GM12873 (cell line): Measurements from ENCODE around the gene ERC2.

Experiments used
- CTCF ChIP-seq: IDR thresholded peaks from 2 replicates; pipeline ENCODE4 v1.5.1; 2012; ENCODE audit warnings: low read depth, mild to moderate bottlenecking, moderate library complexity, low read length, control low read depth; ENCODE audit not compliant: insufficient read depth; ENCODE audit errors: missing control alignments

Gene ERC2

GRCh38 chr3:56233742-56234141, 234.5 kb downstream of the ERC2 start:
- no peak for TF ChIP-seq CTCF

GRCh38 chr3:56229311-56229710, 239.0 kb downstream of the ERC2 start:
- TF ChIP-seq CTCF: no peak

GRCh38 chr3:56222866-56223265, 245.4 kb downstream of the ERC2 start:
- TF ChIP-seq CTCF: no peak

GRCh38 chr3:56219894-56220805, 248.1 kb downstream of the ERC2 start:
- TF ChIP-seq CTCF: no peak

- TF ChIP-seq CTCF: no peak
Observed at GRCh38 chr3:56209982-56210751, 258.1 kb downstream of the ERC2 start.

DNA sequence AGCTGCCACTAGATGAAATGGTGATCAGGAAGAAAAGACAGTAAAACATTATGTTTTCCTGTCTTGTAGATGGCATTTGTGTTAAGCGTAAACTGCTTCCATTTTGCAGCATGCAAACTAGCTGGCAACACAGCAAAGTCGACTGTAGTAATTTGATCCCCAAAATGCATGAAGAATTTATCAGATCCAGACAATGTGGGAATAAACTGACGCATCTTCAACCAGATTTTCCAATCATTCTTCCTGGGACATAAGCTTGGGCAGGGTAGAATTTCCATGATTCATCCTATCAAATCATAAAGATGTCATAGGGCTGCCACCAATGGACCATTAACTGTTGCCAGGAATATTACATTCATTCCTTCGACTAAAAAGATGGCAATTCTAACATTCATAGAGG, 260.3 kb downstream of the ERC2 start:
- no peak for TF ChIP-seq CTCF

DNA sequence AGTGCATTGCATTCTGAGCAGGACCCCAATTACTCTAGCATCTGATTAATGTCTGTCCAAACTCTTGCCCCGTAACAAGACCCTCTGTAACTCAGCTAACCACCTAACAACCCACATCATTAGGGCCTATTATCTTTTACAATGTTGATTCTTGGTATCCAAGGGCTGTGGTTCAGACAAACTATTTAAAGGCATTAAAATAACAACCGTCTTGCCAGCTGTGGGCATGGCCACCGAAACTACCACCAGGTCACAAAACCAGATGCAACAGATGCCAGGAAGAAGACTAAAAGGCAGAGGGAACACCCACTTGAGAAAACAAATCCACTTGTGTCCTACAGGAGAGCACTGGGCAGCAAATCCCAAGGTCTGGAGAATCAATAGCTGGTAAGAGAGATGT, 262.9 kb downstream of the ERC2 start:
- TF ChIP-seq CTCF: no peak
